HepG2 (cell line): Measurements from ENCODE around the gene KCTD18. TPM values are rescaled to one million over a fixed set of nuclear protein-coding genes. Genes with fewer than 3 reads are reported as not detected.

ENCODE experiments used
- ADNP ChIP-seq: sonication (generic); formaldehyde crosslinking; IDR thresholded peaks from 2 replicates; pipeline ENCODE4 v1.4.0; 2020; ENCODE audit warnings: missing genetic modification reagents
- CSRNP2 ChIP-seq: sonication (generic); formaldehyde crosslinking; conservative IDR thresholded peaks from 2 replicates; pipeline ENCODE4 v1.8.0; 2022; ENCODE audit warnings: low read depth, missing genetic modification reagents
- GMEB1 ChIP-seq: sonication (generic); formaldehyde crosslinking; IDR thresholded peaks from 2 replicates; pipeline ENCODE4 v1.5.1; 2020; ENCODE audit warnings: missing genetic modification reagents, mild to moderate bottlenecking, borderline replicate concordance
- HOXA3 ChIP-seq: sonication (generic); formaldehyde crosslinking; IDR thresholded peaks from 2 replicates; pipeline ENCODE4 v1.5.0; 2020; ENCODE audit warnings: missing genetic modification reagents
- LRRFIP1 ChIP-seq: sonication (generic); formaldehyde crosslinking; conservative IDR thresholded peaks from 2 replicates; pipeline ENCODE4 v1.4.0; 2020; ENCODE audit warnings: missing genetic modification reagents
- MBNL3 ChIP-seq: fragments of 250-450 bp; sonication (Bioruptor Pico); conservative IDR thresholded peaks from 2 replicates; pipeline ENCODE4 v1.8.0; 2022; ENCODE audit warnings: mild to moderate bottlenecking, inconsistent platforms
- MLLT10 ChIP-seq: sonication (generic); formaldehyde crosslinking; IDR thresholded peaks from 2 replicates; pipeline ENCODE4 v1.4.0; 2020; ENCODE audit warnings: missing genetic modification reagents
- RBM22 ChIP-seq: fragments of 200-400 bp; formaldehyde crosslinking; optimal IDR thresholded peaks from 2 replicates; pipeline ENCODE3; 2017; ENCODE audit warnings: mild to moderate bottlenecking, low read length, moderate library complexity
- ZFAT ChIP-seq: sonication (generic); formaldehyde crosslinking; conservative IDR thresholded peaks from 2 replicates; pipeline ENCODE4 v1.8.1; 2023; ENCODE audit warnings: missing genetic modification reagents, inconsistent platforms
- ZMAT3 ChIP-seq: sonication (generic); formaldehyde crosslinking; conservative IDR thresholded peaks from 2 replicates; pipeline ENCODE4 v1.7.0; 2021; ENCODE audit warnings: missing genetic modification reagents
- ZNF574 ChIP-seq: sonication (generic); formaldehyde crosslinking; IDR thresholded peaks from 2 replicates; pipeline ENCODE4 v1.4.0; 2020; ENCODE audit warnings: missing genetic modification reagents
- ZNF598 ChIP-seq: sonication (generic); formaldehyde crosslinking; IDR thresholded peaks from 2 replicates; pipeline ENCODE4 v1.5.1; 2020; ENCODE audit warnings: mild to moderate bottlenecking, missing genetic modification reagents, borderline replicate concordance
- polyA plus RNA-seq, 8 experiments: library from polyadenylated mRNA; depleted of rRNA in 3 of 8; stranded (reverse) in 7 of 8; unstranded in 1 of 8; fragments of >200 nt; fragmentation: Illumina TruSeq in 4 of 8; extraction: Trizol in 4 of 8; gene quantifications; 2 replicates each; pipeline versions ENCODE4 v1.2.1 to v1.2.3, GENCODE V29; 2011 to 2016; ENCODE audit warnings: low read depth in 4 of 8, missing spikeins in 1 of 8, mixed read lengths in 1 of 8; ENCODE audit not compliant: insufficient read depth in 1 of 8
- total RNA-seq, 5 experiments: library from RNA; depleted of rRNA; stranded (reverse); fragments of >200 nt; fragmentation: Illumina TruSeq; extraction: Trizol; gene quantifications; 2 replicates each; pipeline ENCODE4 v1.2.3, GENCODE V29; 2016; ENCODE audit warnings: low read depth in 1 of 5
- TF ChIP-seq, protein P1 (sequence below): sonication (generic); IDR thresholded peaks from 2 replicates; pipeline ENCODE4 v1.6.1; 2016; ENCODE audit warnings: low read depth, borderline replicate concordance
- TF ChIP-seq, protein P2 (sequence below): sonication (generic); formaldehyde crosslinking; IDR thresholded peaks from 2 replicates; pipeline ENCODE4 v1.4.0; 2020; ENCODE audit warnings: mild to moderate bottlenecking, missing genetic modification reagents
- TF ChIP-seq, protein P3 (sequence below): sonication (generic); formaldehyde crosslinking; IDR thresholded peaks from 2 replicates; pipeline ENCODE4 v1.4.0; 2020; ENCODE audit warnings: missing genetic modification reagents, mild to moderate bottlenecking, borderline replicate concordance

Gene KCTD18
- total and polyA plus RNA-seq, 2 of the 13 experiments (the other 11 are each of a cell fraction or from before 2014, with no cell fraction given), result 2.2 to 7.1 TPM

DNA sequence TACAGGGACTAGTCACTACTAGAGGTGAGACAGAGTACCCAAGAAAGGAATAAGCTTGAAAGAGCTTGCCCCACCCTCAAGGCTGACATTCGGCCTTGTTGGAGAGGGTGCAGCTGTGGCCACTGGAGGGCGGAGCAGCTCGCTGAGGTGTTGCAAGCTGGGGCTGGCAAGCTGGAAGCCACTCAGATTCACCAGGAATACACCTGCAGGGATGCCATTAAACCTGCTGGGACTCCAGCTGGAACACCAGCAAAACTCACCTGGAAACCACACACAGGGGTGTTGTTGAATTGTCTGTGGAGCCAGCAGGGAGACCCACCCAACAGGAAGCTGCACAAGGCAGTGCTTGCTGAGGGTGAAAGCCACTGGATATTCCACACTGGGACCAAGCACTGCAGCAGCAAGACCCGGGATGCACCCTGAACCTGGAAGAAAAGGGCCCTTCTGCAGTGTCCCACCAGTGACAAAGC, 26.1 kb downstream of the KCTD18 start (continued):
- no peak for TF ChIP-seq ZNF574 (CRISPR knock-in tag)
- peak; percentile 95 for TF ChIP-seq RBM22
- TF ChIP-seq HOXA3 (CRISPR knock-in tag), result peak; percentile 29; the same call in 1 of the 2 replicates
- TF ChIP-seq GMEB1 (CRISPR knock-in tag), result no peak
- no peak for TF ChIP-seq CSRNP2 (CRISPR knock-in tag)
- TF ChIP-seq, protein P1, sequence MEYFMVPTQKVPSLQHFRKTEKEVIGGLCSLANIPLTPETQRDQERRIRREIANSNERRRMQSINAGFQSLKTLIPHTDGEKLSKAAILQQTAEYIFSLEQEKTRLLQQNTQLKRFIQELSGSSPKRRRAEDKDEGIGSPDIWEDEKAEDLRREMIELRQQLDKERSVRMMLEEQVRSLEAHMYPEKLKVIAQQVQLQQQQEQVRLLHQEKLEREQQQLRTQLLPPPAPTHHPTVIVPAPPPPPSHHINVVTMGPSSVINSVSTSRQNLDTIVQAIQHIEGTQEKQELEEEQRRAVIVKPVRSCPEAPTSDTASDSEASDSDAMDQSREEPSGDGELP, result no peak
- TF ChIP-seq MBNL3 (CRISPR knock-in tag), result no peak
- no peak for TF ChIP-seq ZNF598 (CRISPR knock-in tag)
- TF ChIP-seq, protein P2, sequence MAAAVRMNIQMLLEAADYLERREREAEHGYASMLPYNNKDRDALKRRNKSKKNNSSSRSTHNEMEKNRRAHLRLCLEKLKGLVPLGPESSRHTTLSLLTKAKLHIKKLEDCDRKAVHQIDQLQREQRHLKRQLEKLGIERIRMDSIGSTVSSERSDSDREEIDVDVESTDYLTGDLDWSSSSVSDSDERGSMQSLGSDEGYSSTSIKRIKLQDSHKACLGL (CRISPR knock-in tag), result no peak
- TF ChIP-seq ZMAT3 (CRISPR knock-in tag), result no peak
- TF ChIP-seq LRRFIP1, result no peak
- no peak for TF ChIP-seq ZFAT (CRISPR knock-in tag)
- TF ChIP-seq ADNP (CRISPR knock-in tag), result no peak
- TF ChIP-seq, protein P3, sequence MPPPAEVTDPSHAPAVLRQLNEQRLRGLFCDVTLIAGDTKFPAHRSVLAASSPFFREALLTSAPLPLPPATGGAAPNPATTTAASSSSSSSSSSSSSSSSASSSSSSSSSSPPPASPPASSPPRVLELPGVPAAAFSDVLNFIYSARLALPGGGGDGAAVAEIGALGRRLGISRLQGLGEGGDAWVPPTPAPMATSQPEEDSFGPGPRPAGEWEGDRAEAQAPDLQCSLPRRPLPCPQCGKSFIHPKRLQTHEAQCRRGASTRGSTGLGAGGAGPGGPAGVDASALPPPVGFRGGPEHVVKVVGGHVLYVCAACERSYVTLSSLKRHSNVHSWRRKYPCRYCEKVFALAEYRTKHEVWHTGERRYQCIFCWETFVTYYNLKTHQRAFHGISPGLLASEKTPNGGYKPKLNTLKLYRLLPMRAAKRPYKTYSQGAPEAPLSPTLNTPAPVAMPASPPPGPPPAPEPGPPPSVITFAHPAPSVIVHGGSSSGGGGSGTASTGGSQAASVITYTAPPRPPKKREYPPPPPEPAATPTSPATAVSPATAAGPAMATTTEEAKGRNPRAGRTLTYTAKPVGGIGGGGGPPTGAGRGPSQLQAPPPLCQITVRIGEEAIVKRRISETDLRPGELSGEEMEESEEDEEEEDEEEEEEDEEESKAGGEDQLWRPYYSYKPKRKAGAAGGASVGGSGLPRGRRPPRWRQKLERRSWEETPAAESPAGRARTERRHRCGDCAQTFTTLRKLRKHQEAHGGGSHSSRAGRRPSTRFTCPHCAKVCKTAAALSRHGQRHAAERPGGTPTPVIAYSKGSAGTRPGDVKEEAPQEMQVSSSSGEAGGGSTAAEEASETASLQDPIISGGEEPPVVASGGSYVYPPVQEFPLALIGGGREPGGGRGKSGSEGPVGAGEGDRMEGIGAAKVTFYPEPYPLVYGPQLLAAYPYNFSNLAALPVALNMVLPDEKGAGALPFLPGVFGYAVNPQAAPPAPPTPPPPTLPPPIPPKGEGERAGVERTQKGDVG, result no peak
- no peak for TF ChIP-seq MLLT10 (CRISPR knock-in tag)
